Spleen (tissue), 7 donors: ENCODE data around the gene ALDH5A1.

Source experiments
- POLR2A ChIP-seq, 3 donors: fragments of 450-650 bp; IDR thresholded peaks; one replicate each; pipeline ENCODE4 v1.5.1; 2017; ENCODE audit warnings: antibody characterized with exemption in 3 of 3, mild to moderate bottlenecking in 1 of 3
- POLR2AphosphoS5 ChIP-seq, 3 donors: sonication (generic); formaldehyde crosslinking; IDR thresholded peaks; one replicate each; pipeline ENCODE4 v1.5.1; 2017; ENCODE audit warnings: antibody characterized with exemption in 3 of 3
- TF ChIP-seq, protein P1 (sequence below), 11 experiments: fragments of 200-600 bp in 7 of 11; fragments of 450-650 bp in 4 of 11; sonication (generic) in 4 of 11; IDR thresholded peaks in 8 of 11; conservative IDR thresholded peaks in 3 of 11; 1 replicate in 7 of 11; 2 replicates in 4 of 11; pipeline versions ENCODE4 v1.4.0 to v1.8.0; 2016 to 2021; ENCODE audit warnings: antibody characterized with exemption in 11 of 11, inconsistent platforms in 4 of 11, mild to moderate bottlenecking in 1 of 11
- donor health status: DM: no; HTN: no; CAD: no; lungs with moderate emphysema.
- donor health status: DM: no; HTN: no; CAD: no.
- donor health status: DM: no; HTN: no; CAD: no.

DNA sequence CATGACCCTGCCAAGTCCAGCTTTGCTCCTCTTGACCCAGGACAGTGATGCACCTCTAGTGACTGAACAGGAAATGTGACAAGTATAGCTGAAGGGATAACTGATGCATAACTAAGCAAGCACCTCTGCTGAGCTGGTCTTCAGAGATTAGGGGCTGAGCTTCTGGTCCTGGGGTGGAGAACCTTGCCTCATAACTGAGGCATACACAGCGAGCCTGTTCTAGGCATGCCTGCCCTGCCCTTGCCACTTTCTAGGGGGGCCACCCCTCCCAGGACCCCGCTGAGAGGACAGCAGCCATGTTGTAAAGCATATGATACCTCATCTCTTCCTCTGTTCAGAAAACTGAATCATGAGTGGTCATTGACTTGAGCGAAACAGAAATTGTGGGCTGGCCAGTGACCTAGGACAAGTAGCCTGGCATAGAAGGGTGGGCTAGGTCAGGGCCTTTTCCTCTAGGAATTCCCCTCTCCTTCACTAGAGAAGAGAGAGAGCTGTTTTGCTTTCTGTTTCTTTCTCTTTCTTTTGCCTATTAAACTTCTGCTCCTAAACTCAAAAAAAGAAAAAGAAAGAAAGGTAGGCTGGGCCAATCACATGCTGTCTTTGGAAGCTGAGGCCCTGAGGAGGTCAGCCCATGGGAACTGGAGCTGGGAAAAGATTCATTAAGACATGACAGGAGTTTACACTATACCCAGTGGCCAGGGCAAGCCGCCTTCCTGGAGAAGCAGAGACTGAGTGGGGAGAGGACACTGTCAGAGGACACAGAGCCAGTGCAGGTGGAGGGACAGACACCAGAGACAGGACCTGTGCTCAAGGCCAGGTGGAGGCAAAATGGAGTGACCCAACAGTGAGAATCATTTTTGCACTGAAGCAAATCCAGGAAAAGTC lies 23.1 kb downstream of the ALDH5A1 start:
- TF ChIP-seq, protein P1, sequence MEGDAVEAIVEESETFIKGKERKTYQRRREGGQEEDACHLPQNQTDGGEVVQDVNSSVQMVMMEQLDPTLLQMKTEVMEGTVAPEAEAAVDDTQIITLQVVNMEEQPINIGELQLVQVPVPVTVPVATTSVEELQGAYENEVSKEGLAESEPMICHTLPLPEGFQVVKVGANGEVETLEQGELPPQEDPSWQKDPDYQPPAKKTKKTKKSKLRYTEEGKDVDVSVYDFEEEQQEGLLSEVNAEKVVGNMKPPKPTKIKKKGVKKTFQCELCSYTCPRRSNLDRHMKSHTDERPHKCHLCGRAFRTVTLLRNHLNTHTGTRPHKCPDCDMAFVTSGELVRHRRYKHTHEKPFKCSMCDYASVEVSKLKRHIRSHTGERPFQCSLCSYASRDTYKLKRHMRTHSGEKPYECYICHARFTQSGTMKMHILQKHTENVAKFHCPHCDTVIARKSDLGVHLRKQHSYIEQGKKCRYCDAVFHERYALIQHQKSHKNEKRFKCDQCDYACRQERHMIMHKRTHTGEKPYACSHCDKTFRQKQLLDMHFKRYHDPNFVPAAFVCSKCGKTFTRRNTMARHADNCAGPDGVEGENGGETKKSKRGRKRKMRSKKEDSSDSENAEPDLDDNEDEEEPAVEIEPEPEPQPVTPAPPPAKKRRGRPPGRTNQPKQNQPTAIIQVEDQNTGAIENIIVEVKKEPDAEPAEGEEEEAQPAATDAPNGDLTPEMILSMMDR (IDR thresholded peaks at IDR 0.05 in 8 of 11, conservative IDR thresholded peaks at IDR 0.05 in 3 of 11): no peak
- TF ChIP-seq POLR2AphosphoS5 (IDR thresholded peaks at IDR 0.05): peak in 1 of 3 donors; percentile 33
- TF ChIP-seq POLR2A (IDR thresholded peaks at IDR 0.05): no peak
